Pancreas (tissue), 10 donors: ENCODE results near the gene TMBIM6. TPM values are rescaled to one million over a fixed set of nuclear protein-coding genes. Genes with fewer than 3 reads are reported as not detected.

Experiments
- ATAC-seq, 4 donors: fragments of 200-7000 bp; cut with Tn5 transposase; one replicate each; pipeline versions ENCODE4 v1.8.0 to v1.9.1; 2020; ENCODE audit warnings: mild to moderate bottlenecking in 4 of 4, moderate library complexity in 4 of 4
- DNase-seq, 6 donors: peaks; one replicate each; pipeline ENCODE4 v3.0.0-alpha.2; 2020
- FAIRE-seq: peaks from 2 replicates; lab custom pipeline; 2012; peaks lifted over from hg19 to GRCh38; lab: Jason Lieb, UNC
- H3K27ac ChIP-seq, 4 donors: fragments of 200-600 bp; sonication (generic); 1 replicate in 3 of 4; 2 replicates in 1 of 4; pipeline versions ENCODE4 v1.5.0 to v1.8.0; 2020
- H3K27me3 ChIP-seq, 4 donors: fragments of 200-600 bp; one replicate each; pipeline ENCODE4 v1.8.0; 2021
- H3K36me3 ChIP-seq, 3 donors: fragments of 200-600 bp; sonication (generic) in 1 of 3; one replicate each; pipeline versions ENCODE4 v1.5.0 to v1.8.0; 2020 to 2021
- H3K4me1 ChIP-seq, 3 donors: fragments of 200-600 bp; one replicate each; pipeline ENCODE4 v1.8.0; 2021
- H3K4me3 ChIP-seq, 4 donors: fragments of 200-600 bp; sonication (generic) in 2 of 4; one replicate each; pipeline versions ENCODE4 v1.5.0 to v1.8.0; 2020 to 2021
- H3K9me3 ChIP-seq, 4 donors: fragments of 200-600 bp; one replicate each; pipeline ENCODE4 v1.8.0; 2021
- CTCF ChIP-seq, 4 donors: fragments of 200-600 bp; sonication (generic) in 3 of 4; IDR thresholded peaks; one replicate each; pipeline versions ENCODE4 v1.5.0 to v1.8.0; 2021; ENCODE audit warnings: antibody characterized with exemption in 4 of 4
- WGBS, 2 donors: extraction: QIAGEN DNeasy Blood & Tissue Kit; methylation state at CpG; one replicate each; pipeline ENCODE4 v1.1.7; 2013; 5-methylcytosine and 5-hydroxymethylcytosine counted together
- intact Hi-C, 3 donors: fragments of 100-400 bp; cut with DNase I; formaldehyde crosslinking; loops; one replicate each; pipeline versions ENCODE4 v1.11.1 to v1.14.2; 2022
- polyA plus RNA-seq, 2 donors: library from polyadenylated mRNA; stranded (reverse); fragments of 200-250 nt; gene quantifications; one replicate each; pipeline ENCODE4 v1.2.3, GENCODE V29; 2013
- total RNA-seq, 6 donors: library from RNA; stranded (reverse); fragmentation: NEBNext Ultra II Directional in 4 of 6; extraction: Animal tissue kit (Norgen Biotek cat#: 25700) in 4 of 6; gene quantifications; one replicate each; pipeline versions ENCODE4 v1.2.1 to v1.2.4, GENCODE V29; 2021 to 2023
- donor health status: healthy with polysubstance abuse.
- donor health status: DM: no; HTN: no; CAD: no; lungs with moderate emphysema.
- donor health status: DM: no; HTN: no; CAD: no.
- donor health status: control.
- donor health status: control.
- donor health status: Bipolar disorder and iron deficiency.
- donor health status: DM: yes; HTN: yes; CAD: no.
- donor health status: DM: no; HTN: no; CAD: no.
- donor health status: DM: no; HTN: no; CAD: no.
- donor health status: DM: yes; HTN: yes; CAD: no.

TMBIM6 gene
- total and polyA plus RNA-seq, 8 donors = 71.1 to 367 (median 256) TPM

- no peak for TF ChIP-seq CTCF (IDR thresholded peaks at IDR 0.05)
- WGBS, 2 donors = 92 to 100% methylated on average over 2 of the region's 2 CpGs
- intact Hi-C loops = no loop called here
- H3K27ac ChIP-seq = no peak overlapping the region
- no peaks in the 10 kb centered on the region for H3K36me3 ChIP-seq
- H3K4me3 ChIP-seq = no peak overlapping the region
- no peaks in the 10 kb centered on the region for H3K9me3 ChIP-seq
- ATAC-seq (no peak), FAIRE-seq (no peak), DNase-seq (no peak)
- H3K27me3 ChIP-seq = no peaks in the 10 kb centered on the region
- H3K4me1 ChIP-seq = no peaks in the 10 kb centered on the region
Measured at GRCh38 chr12:49798934-49799333, 57.6 kb downstream of the TMBIM6 start.

- Histone ChIP-seq H3K27ac (no peak overlapping the region), H3K27me3 (no peaks in the 10 kb centered on the region), H3K9me3 (no peaks in the 10 kb centered on the region), H3K4me1 (no peaks in the 10 kb centered on the region), H3K4me3 (no peak overlapping the region), H3K36me3 (peaks cover 0 to 5% (median 0%) of the 10 kb centered on the region in 3 donors)
- FAIRE-seq (no peak), DNase-seq (no peak), ATAC-seq (peak in 2 of 4 donors; percentile 8 to 20)
- WGBS, 2 donors = 81 to 86% methylated on average over 11 of the region's 11 CpGs
- no peak for TF ChIP-seq CTCF (IDR thresholded peaks at IDR 0.05)
- intact Hi-C loops = no loop called here
Measured at GRCh38 chr12:49800421-49801140, 59.2 kb downstream of the TMBIM6 start.

GRCh38 chr12:49801141-49802063 is 60.0 kb downstream of the TMBIM6 start:
- no peak for TF ChIP-seq CTCF (IDR thresholded peaks at IDR 0.05)
- Histone ChIP-seq H3K4me3 (no peak overlapping the region), H3K9me3 (no peaks in the 10 kb centered on the region), H3K4me1 (no peaks in the 10 kb centered on the region), H3K36me3 (peaks cover 0 to 5% (median 0%) of the 10 kb centered on the region in 3 donors), H3K27me3 (no peaks in the 10 kb centered on the region), H3K27ac (no peak overlapping the region)
- FAIRE-seq (no peak), DNase-seq (no peak), ATAC-seq (no peak)
- 89 to 93% methylated on average over 17 of the region's 17 CpGs for WGBS, 2 donors
- intact Hi-C loops = no loop called here

GRCh38 chr12:49803693-49804450 is 62.5 kb downstream of the TMBIM6 start:
- 84 to 89% methylated on average over 12 of the region's 12 CpGs for WGBS, 2 donors
- Histone ChIP-seq H3K9me3 (no peaks in the 10 kb centered on the region), H3K27me3 (no peaks in the 10 kb centered on the region), H3K4me1 (no peaks in the 10 kb centered on the region), H3K4me3 (no peak overlapping the region), H3K36me3 (peaks cover 0 to 5% (median 0%) of the 10 kb centered on the region in 3 donors), H3K27ac (no peak overlapping the region)
- FAIRE-seq (no peak), ATAC-seq (no peak), DNase-seq (no peak)
- TF ChIP-seq CTCF (IDR thresholded peaks at IDR 0.05) = no peak
- intact Hi-C loops = no loop called here
